Natural killer cell (primary cell): ENCODE measurements around the gene OTULIN. TPM values are rescaled to one million over a fixed set of nuclear protein-coding genes. Genes with fewer than 3 reads are reported as not detected.

Source experiments
- ATAC-seq, 3 donors: fragments of 150-1000 bp in 2 of 3; fragments of 200-7000 bp in 1 of 3; cut with Tn5 transposase; 1 replicate in 1 of 3; 2 replicates in 2 of 3; pipeline ENCODE4 v1.10.0; 2021; ENCODE audit warnings: mild to moderate bottlenecking in 2 of 3, moderate library complexity in 2 of 3
- DNase-seq, 2 donors: peaks; one replicate each; pipeline versions ENCODE4 v3.0.0 to v3.0.0-alpha.2; 2013 to 2021; ENCODE audit warnings: mixed read lengths in 1 of 2
- H3K27ac ChIP-seq: one replicate; pipeline ENCODE4 v1.5.1; 2013; ENCODE audit warnings: mild to moderate bottlenecking, low read length
- H3K27me3 ChIP-seq: one replicate; pipeline ENCODE4 v1.6.1; 2013; ENCODE audit warnings: low read length; ENCODE audit not compliant: control insufficient read depth, insufficient read depth
- H3K36me3 ChIP-seq: one replicate; pipeline ENCODE4 v1.6.1; 2013; ENCODE audit warnings: low read length; ENCODE audit not compliant: control insufficient read depth, insufficient read depth
- H3K4me1 ChIP-seq: one replicate; pipeline ENCODE4 v1.6.1; 2013; ENCODE audit warnings: low read length; ENCODE audit not compliant: control insufficient read depth, insufficient read depth
- H3K4me3 ChIP-seq: one replicate; pipeline ENCODE4 v1.5.1; 2013; ENCODE audit warnings: low read length
- H3K9me3 ChIP-seq: one replicate; pipeline ENCODE4 v1.6.1; 2013; ENCODE audit warnings: low read length; ENCODE audit not compliant: control insufficient read depth, insufficient read depth
- H3K27ac Mint-ChIP-seq, 2 donors: one replicate each; pipeline ENCODE4 v1.8.0; 2022; ENCODE audit warnings: mild to moderate bottlenecking in 2 of 2, mixed read lengths in 2 of 2, moderate library complexity in 1 of 2
- H3K27me3 Mint-ChIP-seq, 2 donors: one replicate each; pipeline ENCODE4 v1.8.0; 2022; ENCODE audit warnings: low read depth in 2 of 2, mixed read lengths in 2 of 2
- H3K36me3 Mint-ChIP-seq: one replicate; pipeline ENCODE4 v1.8.0; 2022; ENCODE audit warnings: mixed read lengths
- H3K4me1 Mint-ChIP-seq, 2 donors: one replicate each; pipeline ENCODE4 v1.8.0; 2022; ENCODE audit warnings: mixed read lengths in 2 of 2
- H3K4me3 Mint-ChIP-seq: one replicate; pipeline ENCODE4 v1.8.0; 2022; ENCODE audit warnings: mild to moderate bottlenecking, moderate library complexity, mixed read lengths
- H3K9me3 Mint-ChIP-seq, 2 donors: one replicate each; pipeline ENCODE4 v1.8.0; 2022; ENCODE audit warnings: mixed read lengths in 2 of 2
- CTCF ChIP-seq: fragments of 200-600 bp; IDR thresholded peaks from one replicate; pipeline ENCODE4 v1.8.0; 2022; ENCODE audit warnings: antibody characterized with exemption
- WGBS: methylation state at CpG from one replicate; pipeline ENCODE4 v1.1.7; 2013; ENCODE audit warnings: missing lambda C conversion rate; ENCODE audit not compliant: insufficient coverage; 5-methylcytosine and 5-hydroxymethylcytosine counted together
- intact Hi-C: fragments of 100-400 bp; cut with micrococcal nuclease; formaldehyde crosslinking; loops from one replicate; pipeline ENCODE4 v1.14.2; 2022
- total RNA-seq, 4 donors: library from RNA; stranded (reverse); fragments of 120-200 nt in 1 of 4; gene quantifications; one replicate each; pipeline versions ENCODE4 v1.2.3 to v1.2.4, GENCODE V29; 2013 to 2022

OTULIN gene
- total RNA-seq, 3 donors from 2014 or later (not counting 1 experiment from before 2014, with no cell fraction given) = 96.5 to 166 (median 102) TPM

DNA sequence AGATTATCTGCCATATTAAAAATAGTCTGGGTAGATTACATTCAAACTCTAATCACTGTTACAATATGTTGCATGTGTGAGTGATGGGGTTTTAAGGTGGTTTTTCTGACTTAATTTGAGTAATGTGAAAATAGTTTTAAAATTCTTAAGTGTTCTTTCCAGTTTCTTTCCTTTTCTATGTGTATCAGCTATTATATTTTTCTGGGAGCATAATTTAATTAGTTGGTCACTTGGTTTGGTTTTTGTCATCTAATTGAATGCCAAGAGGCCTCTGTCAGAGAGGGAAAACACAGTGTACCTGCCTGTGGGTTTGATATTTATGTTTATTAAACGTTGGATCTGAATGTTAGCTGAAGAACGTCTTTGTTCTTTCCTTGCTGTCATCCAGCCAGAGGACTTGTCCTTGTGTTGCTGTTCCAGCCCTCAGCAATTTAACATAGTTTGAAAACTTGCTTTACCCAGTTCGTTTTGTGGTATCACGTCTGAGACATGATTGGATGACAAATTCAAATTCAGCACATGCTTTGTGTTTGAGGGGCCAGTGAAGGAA lies 19.5 kb downstream of the OTULIN start:
- Mint-ChIP-seq H3K4me3 (peak overlapping the region; percentile 28), H3K9me3 (no peaks in the 10 kb centered on the region), H3K27me3 (no peaks in the 10 kb centered on the region), H3K36me3 (peaks cover 47% of the 10 kb centered on the region), H3K27ac (peak overlapping the region in 1 of 2 donors; percentile 74), H3K4me1 (peaks cover 16 to 53% of the 10 kb centered on the region in 2 donors)
- intact Hi-C loops = loop anchor here (2.0 kb wide), 1 partner anchor 319 kb away; no protein-coding TSS in a partner anchor
- Histone ChIP-seq H3K27me3 (no peaks in the 10 kb centered on the region), H3K27ac (no peak overlapping the region), H3K4me1 (peaks cover 4% of the 10 kb centered on the region), H3K36me3 (peaks cover 69% of the 10 kb centered on the region), H3K9me3 (no peaks in the 10 kb centered on the region), H3K4me3 (no peak overlapping the region)
- no peak for TF ChIP-seq CTCF
- 85% methylated on average over 4 of the region's 4 CpGs for WGBS
- DNase-seq (no peak), ATAC-seq (no peak)

- Mint-ChIP-seq H3K27ac (peak overlapping the region in 1 of 2 donors; percentile 74), H3K36me3 (peaks cover 53% of the 10 kb centered on the region), H3K4me1 (peaks cover 16 to 55% of the 10 kb centered on the region in 2 donors), H3K4me3 (no peak overlapping the region), H3K9me3 (no peaks in the 10 kb centered on the region), H3K27me3 (no peaks in the 10 kb centered on the region)
- Histone ChIP-seq H3K27me3 (no peaks in the 10 kb centered on the region), H3K36me3 (peaks cover 73% of the 10 kb centered on the region), H3K4me3 (no peak overlapping the region), H3K4me1 (peaks cover 4% of the 10 kb centered on the region), H3K9me3 (no peaks in the 10 kb centered on the region), H3K27ac (no peak overlapping the region)
- intact Hi-C loops = loop anchor here (2.0 kb wide), 1 partner anchor 318 kb away; no protein-coding TSS in a partner anchor
- ATAC-seq (no peak), DNase-seq (no peak)
- no peak for TF ChIP-seq CTCF
- WGBS = 93% methylated on average over 5 of the region's 5 CpGs
Measured at GRCh38 chr5:14684757-14685156, 20.2 kb downstream of the OTULIN start.

DNA sequence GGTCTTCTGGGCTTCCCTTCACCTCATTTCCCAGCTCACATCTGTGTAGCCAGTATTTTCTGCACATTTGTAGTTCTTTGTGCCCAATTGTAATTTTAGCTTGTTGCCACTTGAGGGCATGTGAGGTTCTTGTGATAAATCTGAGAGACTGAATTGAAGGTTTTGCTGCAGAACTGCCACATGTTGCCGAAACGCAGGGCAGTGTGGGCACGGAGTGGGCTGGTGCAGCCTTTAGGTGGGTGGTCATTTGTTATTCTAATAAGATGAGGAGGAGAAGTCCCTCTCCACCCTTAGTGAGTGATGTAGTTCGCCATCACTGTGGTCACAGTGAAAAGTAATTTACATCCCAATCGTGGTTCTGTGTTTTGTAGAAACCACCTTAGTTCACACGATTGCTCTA lies 21.2 kb downstream of the OTULIN start:
- no peaks in the 10 kb centered on the region for H3K27me3 Mint-ChIP-seq
- no peak overlapping the region for H3K27ac ChIP-seq
- peaks cover 11 to 47% of the 10 kb centered on the region in 2 donors for H3K4me1 Mint-ChIP-seq
- H3K4me1 ChIP-seq = peaks cover 4% of the 10 kb centered on the region
- peak overlapping the region; percentile 69 to 74 for H3K27ac Mint-ChIP-seq
- no peak overlapping the region for H3K4me3 ChIP-seq
- peaks cover 76% of the 10 kb centered on the region for H3K36me3 ChIP-seq
- no peaks in the 10 kb centered on the region for H3K27me3 ChIP-seq
- no peaks in the 10 kb centered on the region for H3K9me3 Mint-ChIP-seq
- TF ChIP-seq CTCF = peak; percentile 64
- peak overlapping the region; percentile 43 for H3K4me3 Mint-ChIP-seq
- WGBS = 12% methylated on average over 3 of the region's 6 CpGs
- intact Hi-C loops = loop anchor here (2.0 kb wide), 1 partner anchor 317 kb away; no protein-coding TSS in a partner anchor
- DNase-seq = peak in 1 of 2 donors; percentile 76
- no peaks in the 10 kb centered on the region for H3K9me3 ChIP-seq
- ATAC-seq = peak; percentile 57 to 78 (median 77)
- peaks cover 56% of the 10 kb centered on the region for H3K36me3 Mint-ChIP-seq

DNA sequence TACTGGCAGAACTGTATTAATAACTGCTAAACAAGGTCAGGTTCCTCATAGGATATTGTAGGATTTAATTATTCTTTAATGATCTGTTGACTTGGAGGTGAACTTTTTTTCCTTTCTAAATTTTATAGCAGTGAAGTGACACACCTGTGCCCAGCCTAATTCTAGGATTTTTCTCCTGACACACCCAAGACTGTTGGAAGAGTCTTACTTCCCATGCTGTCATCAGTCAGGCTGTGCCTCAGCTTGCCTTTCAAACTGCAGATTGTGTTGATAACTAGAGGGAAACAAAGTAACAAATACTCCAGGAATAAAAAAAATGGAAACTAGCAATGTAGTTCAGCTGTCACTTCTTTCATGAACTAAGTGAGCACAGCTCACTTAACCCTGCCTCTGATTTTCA lies 22.0 kb downstream of the OTULIN start:
- no peaks in the 10 kb centered on the region for H3K9me3 ChIP-seq
- H3K4me3 ChIP-seq = no peak overlapping the region
- peaks cover 11 to 44% of the 10 kb centered on the region in 2 donors for H3K4me1 Mint-ChIP-seq
- no peak for ATAC-seq
- H3K27ac Mint-ChIP-seq = peak overlapping the region in 1 of 2 donors; percentile 48
- TF ChIP-seq CTCF = no peak
- no peaks in the 10 kb centered on the region for H3K27me3 Mint-ChIP-seq
- H3K9me3 Mint-ChIP-seq = no peaks in the 10 kb centered on the region
- no peak overlapping the region for H3K27ac ChIP-seq
- H3K4me1 ChIP-seq = peaks cover 4% of the 10 kb centered on the region
- no peaks in the 10 kb centered on the region for H3K27me3 ChIP-seq
- peaks cover 54% of the 10 kb centered on the region for H3K36me3 Mint-ChIP-seq
- intact Hi-C loops = no loop called here
- H3K4me3 Mint-ChIP-seq = no peak overlapping the region
- H3K36me3 ChIP-seq = peaks cover 78% of the 10 kb centered on the region
- no peak for DNase-seq
